Kasumi-1 (cell line): ENCODE results near the gene STAMBPL1.
"Not testable (repeated sequence)": the region's sequence is repeated elsewhere in the genome, so short reads cannot be mapped to it uniquely, and the experiment has no call there.

ENCODE experiments used
- DNase-seq, 2 experiments: peaks; one replicate each; lab custom pipeline; 2025; lab: John Stamatoyannopoulos, UW

Gene STAMBPL1

GRCh38 chr10:88879534-88880281, at the start of gene STAMBPL1:
Gene STAMBPL1 (plus strand): TSS chr10:88880245. CDS start chr10:88901709, 21,464 bp downstream.
- DNase-seq = peak; percentile 87 to 89

- DNase-seq = peak in 1 of 2 experiments; percentile 26
Observed at GRCh38 chr10:88830643-88831268, 49.3 kb upstream of the STAMBPL1 start.

GRCh38 chr10:88831709-88832108, 48.3 kb upstream of the STAMBPL1 start:
- no peak for DNase-seq

GRCh38 chr10:88832376-88832775, 47.7 kb upstream of the STAMBPL1 start:
- no peak for DNase-seq

- no peak for DNase-seq
Observed at GRCh38 chr10:88833156-88833555, 46.9 kb upstream of the STAMBPL1 start.

- DNase-seq = peak; percentile 94 to 96
Observed at GRCh38 chr10:88833723-88834122, 46.3 kb upstream of the STAMBPL1 start.

GRCh38 chr10:88835096-88835909, 44.7 kb upstream of the STAMBPL1 start:
- DNase-seq = peak; percentile 97 to 98

- DNase-seq = no peak
Observed at GRCh38 chr10:88835910-88836221, 44.2 kb upstream of the STAMBPL1 start.

GRCh38 chr10:88837632-88838031, 42.4 kb upstream of the STAMBPL1 start:
- not testable (repeated sequence) for DNase-seq

GRCh38 chr10:88838766-88839350, 41.2 kb upstream of the STAMBPL1 start:
- no peak for DNase-seq

- DNase-seq = no peak
Observed at GRCh38 chr10:88840104-88840503, 39.9 kb upstream of the STAMBPL1 start.

GRCh38 chr10:88840881-88841280, 39.2 kb upstream of the STAMBPL1 start:
- DNase-seq = peak; percentile 31 to 39

GRCh38 chr10:88841316-88842111, 38.5 kb upstream of the STAMBPL1 start:
- DNase-seq = no peak

- DNase-seq = no peak
Observed at GRCh38 chr10:88843171-88843570, 36.9 kb upstream of the STAMBPL1 start.

- DNase-seq = peak; percentile 58 to 72
Observed at GRCh38 chr10:88848499-88848898, 31.5 kb upstream of the STAMBPL1 start.

- DNase-seq = no peak
Observed at GRCh38 chr10:88849234-88849633, 30.8 kb upstream of the STAMBPL1 start.

GRCh38 chr10:88850712-88851111, 29.3 kb upstream of the STAMBPL1 start:
- no peak for DNase-seq

GRCh38 chr10:88851706-88852105, 28.3 kb upstream of the STAMBPL1 start, which contains the start of gene ANKRD22:
Gene ANKRD22 (minus strand): TSS chr10:88851844. CDS start chr10:88851607, 237 bp downstream.
- peak; percentile 99 for DNase-seq

- peak; percentile 17 to 23 for DNase-seq
Observed at GRCh38 chr10:88852327-88852726, 27.7 kb upstream of the STAMBPL1 start.

GRCh38 chr10:88853155-88853881, 26.7 kb upstream of the STAMBPL1 start:
- peak; percentile 95 to 96 for DNase-seq

- DNase-seq = no peak
Observed at GRCh38 chr10:88854684-88855083, 25.4 kb upstream of the STAMBPL1 start.
